Measurements from ENCODE around the gene SLC44A2. TPM values are rescaled to one million over a fixed set of nuclear protein-coding genes. Genes with fewer than 3 reads are reported as not detected.

SLC44A2 gene
- total and polyA plus RNA-seq, 2 experiments from 2014 or later, result 43.2 to 65.0 TPM

- TF ChIP-seq ZNF462 (CRISPR knock-in tag; IDR thresholded peaks at IDR 0.05), result no peak
- no peak for TF ChIP-seq NANOG (IDR thresholded peaks at IDR 0.05; ENCODE audit: borderline replicate concordance)
- no peak for TF ChIP-seq ZNF114 (CRISPR knock-in tag; IDR thresholded peaks at IDR 0.05)
- no peak for TF ChIP-seq JUNB (IDR thresholded peaks at IDR 0.05; ENCODE audit: unreplicated experiment)
- TF ChIP-seq POLR2AphosphoS5 (IDR thresholded peaks at IDR 0.05; ENCODE audit: low read depth), result no peak; the same call in 1 of the 2 replicates
Measured at GRCh38 chr19:10680545-10681135, 55.3 kb downstream of the SLC44A2 start (continued).

GRCh38 chr19:10681658-10682057 is 56.3 kb downstream of the SLC44A2 start:
- Mint-ChIP-seq H3K4me1 (no peaks in the 10 kb centered on the region), H3K9me3 (peaks cover 2% of the 10 kb centered on the region; the same call in 1 of the 3 replicates), H3K27me3 (ENCODE audit: insufficient read depth, low read depth, poor library complexity) (peaks cover 22% of the 10 kb centered on the region), H3K36me3 (ENCODE audit: low read depth) (peaks cover 97% of the 10 kb centered on the region), H3K4me3 (no peak overlapping the region; the same call in 2 of the 3 replicates), H3K27ac (peak overlapping the region; percentile 60)
- H3K4me3 ChIP-seq, result no peak overlapping the region
- H3K9me2 ChIP-seq (ENCODE audit: insufficient read depth), result no peaks in the 10 kb centered on the region
- H3K36me3 ChIP-seq (ENCODE audit: insufficient read depth), result peaks cover 98% of the 10 kb centered on the region
- no peaks in the 10 kb centered on the region for H3K4me1 ChIP-seq (ENCODE audit: insufficient read depth)
- peaks cover 82% of the 10 kb centered on the region for H3F3A ChIP-seq (replicated peaks; ENCODE audit: low read depth)
- peaks cover 65% of the 10 kb centered on the region for H4K20me1 ChIP-seq (replicated peaks; ENCODE audit: insufficient read depth)
- peaks cover 78% of the 10 kb centered on the region for H3K79me2 ChIP-seq (replicated peaks; ENCODE audit: insufficient read depth)
- DNase-seq (ENCODE audit: low spot score) (no peak), ATAC-seq (no peak)
- TF ChIP-seq POLR2AphosphoS5 (IDR thresholded peaks at IDR 0.05; ENCODE audit: low read depth) (peak; percentile 31; the same call in 1 of the 2 replicates), CTCF (conservative IDR thresholded peaks at IDR 0.05; ENCODE audit: low read depth in 2 of 2) (no peak), EZH2 (IDR thresholded peaks at IDR 0.05; ENCODE audit: low read depth, unreplicated experiment) (no peak)
- H3K4me2 ChIP-seq, result no peak overlapping the region
- H3K27ac ChIP-seq (ENCODE audit: low read depth), result peak overlapping the region; percentile 69; the same call in 1 of the 2 replicates
- no peaks in the 10 kb centered on the region for H3K27me3 ChIP-seq (ENCODE audit: insufficient read depth)
- H2AFZ ChIP-seq, result no peak overlapping the region
